NCI-H526 treated with DMSO at 0.1 percent for 48 hours (cell line): ENCODE results near the gene CFP.
"Not testable (repeated sequence)": the region's sequence is repeated elsewhere in the genome, so short reads cannot be mapped to it uniquely, and the experiment has no call there.

Experiments used
- DNase-seq: peaks from one replicate; lab custom pipeline; 2025; lab: John Stamatoyannopoulos, UW

Gene CFP

DNA sequence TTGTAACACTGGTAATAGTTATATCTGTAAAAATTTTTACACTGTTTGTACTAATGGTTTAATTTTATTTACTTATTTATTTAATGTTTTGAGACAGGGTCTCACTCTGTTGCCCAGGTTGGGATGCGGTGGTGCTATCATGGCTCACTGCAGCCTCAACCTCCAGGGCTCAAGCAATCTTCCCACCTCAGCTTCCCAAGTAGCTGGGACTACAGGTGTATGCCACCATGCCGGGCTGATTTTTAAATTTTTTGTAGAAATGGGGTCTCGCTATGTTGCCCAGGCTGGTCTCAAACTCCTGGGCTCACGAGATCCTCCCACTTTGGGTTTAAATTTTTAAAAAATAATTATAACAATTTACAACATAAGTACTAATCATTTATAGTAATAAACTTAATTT is 26.6 kb downstream of the CFP start:
- not testable (repeated sequence) for DNase-seq

DNA sequence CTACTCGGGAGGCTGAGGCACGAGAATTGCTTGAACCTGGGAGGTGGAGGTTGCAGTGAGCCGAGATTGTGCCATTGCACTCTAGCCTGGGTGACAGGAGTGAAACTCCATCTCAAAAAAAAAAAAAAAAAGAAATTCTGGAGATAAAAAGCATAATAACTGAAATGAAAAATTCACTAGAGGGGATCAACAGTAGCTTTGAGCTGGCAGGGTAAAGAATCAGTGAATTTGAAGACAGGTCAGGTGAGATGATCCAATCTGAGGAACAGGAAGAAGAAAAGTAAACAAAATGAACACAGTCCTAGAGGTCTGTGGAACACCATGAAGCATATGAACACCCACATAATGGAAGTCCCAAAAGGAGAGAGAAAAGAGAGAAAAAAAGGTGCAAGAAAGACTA is 32.5 kb downstream of the CFP start:
- DNase-seq: no peak

DNA sequence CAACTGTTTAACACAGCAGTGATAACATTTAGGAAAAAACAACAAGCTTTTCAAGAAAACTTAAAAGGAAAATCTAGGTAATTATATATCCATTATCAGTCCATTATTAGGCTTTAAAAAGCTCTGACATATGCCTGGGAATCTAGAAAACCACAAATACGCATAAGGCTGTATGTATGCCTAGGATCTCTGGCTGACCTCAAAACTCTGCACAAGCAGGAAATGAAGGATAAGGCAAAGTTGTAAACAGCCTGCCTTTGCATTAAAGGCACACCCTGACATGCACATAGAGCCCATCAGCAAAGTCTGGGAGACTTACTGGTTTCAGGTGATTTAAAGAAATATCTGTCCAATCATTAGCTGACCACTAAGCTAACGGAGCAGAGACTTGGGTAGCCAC is 33.5 kb downstream of the CFP start:
- no peak for DNase-seq

DNA sequence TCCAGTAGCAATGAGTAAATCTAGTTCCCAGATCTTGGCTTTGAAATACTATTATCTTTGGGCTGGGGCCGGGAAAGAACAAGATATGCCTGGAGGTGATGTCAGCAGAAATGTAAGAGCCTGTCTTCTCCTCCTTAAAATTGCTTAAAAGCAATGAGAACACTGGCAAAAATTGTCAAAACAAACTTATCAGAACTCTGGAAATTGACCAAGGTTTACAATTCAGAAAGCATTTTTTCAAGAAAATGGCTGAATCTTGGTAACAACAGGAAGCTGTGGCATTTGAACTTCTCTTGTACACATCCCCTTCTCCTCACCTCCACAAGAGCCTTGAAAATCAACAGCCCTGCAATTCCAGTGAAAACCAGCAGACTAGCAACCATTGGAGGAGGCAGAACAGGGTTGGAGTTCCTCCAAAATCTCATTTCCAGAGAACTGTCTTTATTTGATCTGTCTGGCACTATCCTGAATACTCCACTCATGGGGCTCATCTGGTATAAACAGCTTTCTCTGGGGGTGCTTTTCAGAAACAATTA is 33.9 kb downstream of the CFP start:
- DNase-seq: no peak

DNA sequence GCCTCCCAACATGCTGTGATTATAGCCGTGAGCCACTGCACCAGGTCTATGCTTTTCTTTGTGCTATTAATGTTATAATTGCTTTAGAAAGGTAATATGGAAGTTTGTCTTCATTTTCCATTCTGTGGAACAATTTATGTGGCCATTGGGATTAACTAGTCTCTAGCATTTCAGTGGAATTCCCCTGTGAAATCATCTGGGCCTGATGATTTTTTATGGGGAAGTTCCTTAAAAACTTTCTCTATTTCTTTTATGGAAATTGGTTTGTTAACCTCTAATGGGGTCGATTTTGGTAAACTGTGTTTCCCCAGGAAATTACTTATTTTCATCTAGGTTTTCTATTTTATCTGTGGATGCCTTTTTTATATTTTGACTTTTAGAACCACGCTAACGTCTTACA is 36.2 kb downstream of the CFP start:
- DNase-seq: no peak

DNA sequence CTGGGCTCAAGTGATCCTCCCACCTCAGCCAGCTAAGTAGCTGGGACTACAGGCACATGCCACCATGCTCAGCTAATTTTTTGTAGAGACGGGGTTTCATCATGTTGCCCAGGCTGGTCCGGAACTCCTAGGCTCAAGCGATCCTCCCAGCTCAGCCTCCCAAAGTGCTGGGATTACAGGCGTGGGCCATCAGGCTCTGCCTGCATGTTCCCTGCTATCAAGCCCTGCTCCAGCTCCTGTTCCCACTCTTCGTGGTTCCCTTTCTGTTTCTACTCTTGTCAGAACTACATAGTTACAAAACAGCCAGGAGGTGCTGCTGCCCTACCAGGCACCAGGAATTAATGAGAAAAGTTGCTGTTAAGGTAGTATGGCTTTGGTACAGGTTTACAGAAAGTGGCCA is 38.7 kb downstream of the CFP start:
- DNase-seq: no peak

DNA sequence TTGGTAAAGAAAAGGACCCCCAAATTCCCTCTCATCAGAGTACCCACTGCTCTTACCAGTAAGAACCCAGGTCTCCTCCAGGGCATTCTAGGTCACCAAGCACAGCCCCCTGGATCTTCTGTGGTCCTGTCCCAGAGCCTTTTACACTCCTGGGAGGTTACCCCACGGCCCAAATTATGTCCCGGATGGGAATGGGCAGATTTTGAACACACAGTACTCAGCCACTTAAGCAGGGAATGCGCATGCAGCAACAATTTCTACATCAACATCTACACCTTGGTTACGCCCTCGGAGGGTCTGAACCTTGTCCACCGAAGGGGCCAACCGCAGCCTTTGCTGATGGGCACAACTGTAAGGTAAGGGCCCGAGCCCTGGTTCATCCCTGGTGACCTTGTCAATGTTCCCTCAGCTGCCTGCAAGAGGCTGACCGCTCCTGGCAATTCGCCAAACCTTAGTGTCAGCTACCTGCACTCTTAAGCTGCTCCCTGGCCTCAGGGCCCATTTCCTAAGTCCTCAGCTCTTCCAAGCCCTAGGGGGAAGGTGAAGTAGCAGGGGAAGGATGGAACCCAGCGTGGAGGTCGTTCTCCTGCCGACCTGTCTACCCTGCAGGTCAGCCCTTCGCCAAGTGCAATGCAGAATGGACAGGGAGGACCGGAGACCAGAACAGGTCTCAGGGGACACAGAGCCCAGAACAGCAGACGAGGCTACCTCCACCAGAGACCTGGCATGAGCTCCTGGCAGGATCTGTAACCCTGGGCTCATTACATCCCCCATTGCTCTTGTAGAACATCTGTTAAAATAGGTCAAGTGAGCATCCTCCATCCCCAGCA is 41.6 kb downstream of the CFP start:
- no peak for DNase-seq

DNA sequence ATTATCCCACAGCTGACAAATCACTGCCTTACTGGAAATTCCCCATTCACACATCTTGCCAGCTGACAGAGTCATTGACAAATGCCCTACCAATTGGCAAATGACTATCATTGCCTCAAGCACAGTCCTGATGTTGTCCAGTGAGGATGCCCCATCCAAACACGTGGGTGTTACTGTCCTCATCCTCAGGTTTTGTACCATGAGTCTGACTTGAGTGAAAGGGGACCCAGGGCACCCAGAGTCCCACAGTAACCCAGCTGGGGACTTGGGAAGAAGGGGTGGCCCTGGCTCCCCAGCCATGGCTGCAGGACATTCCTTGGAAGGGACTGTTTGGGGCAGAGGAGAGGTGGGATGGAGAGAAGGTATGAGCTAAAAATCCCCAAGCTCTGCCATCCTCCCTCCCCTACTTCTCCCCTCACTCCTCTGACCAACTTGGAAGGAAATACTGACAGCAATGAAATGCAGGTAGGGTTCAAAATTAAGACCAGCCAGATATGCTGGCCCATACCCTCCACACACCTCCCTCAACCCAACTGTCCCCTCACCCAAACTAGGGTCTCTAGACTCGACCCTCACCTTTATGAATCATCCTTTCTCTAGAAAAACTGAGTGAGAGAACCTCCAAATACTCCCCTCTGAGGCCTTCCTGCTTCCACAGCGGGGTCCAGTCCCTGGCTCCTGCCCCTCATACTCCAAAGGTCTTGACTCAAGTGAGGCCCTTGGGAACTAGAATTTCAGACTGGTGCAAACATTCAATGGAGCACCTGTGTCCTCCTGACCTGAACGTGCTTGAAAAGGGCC is 42.4 kb downstream of the CFP start:
- DNase-seq: no peak

DNA sequence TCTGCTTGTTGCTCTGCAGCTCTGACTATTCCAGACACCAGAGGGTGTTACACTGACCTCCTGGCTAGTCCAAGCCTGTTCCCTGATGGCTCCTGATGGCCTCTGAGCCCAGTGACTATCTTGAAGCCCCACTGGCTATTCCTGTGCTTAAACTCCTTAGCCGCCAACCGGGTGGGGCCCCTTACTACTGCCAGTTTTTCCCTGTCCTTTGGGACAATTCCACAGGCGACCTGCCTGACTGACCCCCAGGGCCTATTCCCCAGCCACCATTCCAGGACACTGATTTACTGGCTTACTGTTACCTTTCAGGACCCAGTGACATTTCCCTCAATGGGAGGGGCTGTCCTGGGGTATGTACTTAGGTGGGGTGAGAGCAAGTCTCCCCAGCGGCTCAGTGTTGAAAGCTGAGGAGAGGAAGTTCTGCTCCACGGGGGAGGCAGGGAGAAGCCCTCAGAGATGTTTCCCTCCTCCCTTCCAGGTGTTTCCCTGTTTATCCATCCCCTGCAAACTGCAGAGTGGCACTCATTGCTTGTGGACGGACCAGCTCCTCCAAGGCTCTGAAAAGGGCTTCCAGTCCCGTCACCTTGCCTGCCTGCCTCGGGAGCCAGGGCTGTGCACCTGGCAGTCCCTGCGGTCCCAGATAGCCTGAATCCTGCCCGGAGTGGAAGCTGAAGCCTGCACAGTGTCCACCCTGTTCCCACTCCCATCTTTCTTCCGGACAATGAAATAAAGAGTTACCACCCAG is 43.5 kb downstream of the CFP start:
- DNase-seq: no peak

DNA sequence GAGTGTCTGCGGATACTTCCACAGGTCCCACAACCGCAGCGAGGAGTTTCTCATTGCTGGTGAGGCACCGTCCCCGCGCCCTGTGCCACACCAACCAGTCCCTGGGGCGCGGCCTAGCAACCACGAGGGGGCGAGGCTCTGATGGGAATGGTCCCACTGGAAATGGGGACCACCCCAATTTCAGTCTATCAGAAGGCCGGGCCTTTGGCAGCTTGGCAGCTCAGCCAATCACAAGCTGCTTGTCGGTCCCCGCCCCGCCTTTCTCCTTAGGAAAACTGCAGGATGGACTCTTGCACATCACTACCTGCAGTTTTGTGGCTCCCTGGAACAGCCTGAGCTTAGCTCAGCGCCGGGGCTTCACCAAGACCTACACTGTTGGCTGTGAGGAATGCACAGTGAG is 44.5 kb downstream of the CFP start:
- DNase-seq: no peak

DNA sequence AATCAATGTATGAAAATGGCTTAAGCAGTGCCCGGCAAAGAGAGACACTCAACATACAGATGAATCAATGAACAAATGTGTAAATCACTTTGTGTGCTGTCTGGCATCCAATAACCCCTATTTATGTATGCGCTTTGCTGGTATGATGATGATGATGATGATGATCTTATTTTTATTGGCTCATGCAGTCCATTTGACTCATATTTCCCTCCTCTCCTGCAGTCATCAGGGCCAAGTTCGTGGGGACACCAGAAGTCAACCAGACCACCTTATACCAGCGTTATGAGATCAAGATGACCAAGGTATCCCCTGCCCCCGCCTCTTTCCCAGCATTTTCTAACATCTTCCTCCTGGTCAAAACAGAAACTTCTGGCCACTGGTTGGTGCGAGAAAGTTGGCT is 45.0 kb downstream of the CFP start:
- DNase-seq: no peak

DNA sequence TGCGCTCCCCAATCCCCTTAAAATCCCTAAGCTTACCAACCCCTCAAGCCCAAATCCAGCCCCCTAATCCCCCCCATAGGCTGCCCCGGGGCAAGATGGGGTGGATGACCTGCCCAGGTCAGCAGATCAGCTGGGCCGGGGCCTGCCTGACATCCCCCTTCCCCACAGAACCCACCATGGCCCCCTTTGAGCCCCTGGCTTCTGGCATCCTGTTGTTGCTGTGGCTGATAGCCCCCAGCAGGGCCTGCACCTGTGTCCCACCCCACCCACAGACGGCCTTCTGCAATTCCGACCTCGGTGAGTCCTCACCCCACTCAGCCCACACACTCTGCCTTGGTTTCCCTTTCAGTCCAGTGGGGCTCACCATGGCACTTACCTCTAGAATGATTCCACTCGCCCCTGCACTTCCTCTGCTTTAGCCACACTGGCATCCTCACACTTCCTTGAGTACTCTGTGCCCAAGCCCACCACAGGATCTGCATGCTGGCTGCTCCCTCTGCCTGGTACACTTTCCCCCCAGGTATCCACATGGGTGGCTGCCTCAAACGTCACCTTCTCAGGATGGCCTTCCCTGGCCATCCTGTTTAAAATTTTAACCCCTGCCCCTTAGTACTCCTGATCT is 46.4 kb downstream of the CFP start:
- no peak for DNase-seq

DNA sequence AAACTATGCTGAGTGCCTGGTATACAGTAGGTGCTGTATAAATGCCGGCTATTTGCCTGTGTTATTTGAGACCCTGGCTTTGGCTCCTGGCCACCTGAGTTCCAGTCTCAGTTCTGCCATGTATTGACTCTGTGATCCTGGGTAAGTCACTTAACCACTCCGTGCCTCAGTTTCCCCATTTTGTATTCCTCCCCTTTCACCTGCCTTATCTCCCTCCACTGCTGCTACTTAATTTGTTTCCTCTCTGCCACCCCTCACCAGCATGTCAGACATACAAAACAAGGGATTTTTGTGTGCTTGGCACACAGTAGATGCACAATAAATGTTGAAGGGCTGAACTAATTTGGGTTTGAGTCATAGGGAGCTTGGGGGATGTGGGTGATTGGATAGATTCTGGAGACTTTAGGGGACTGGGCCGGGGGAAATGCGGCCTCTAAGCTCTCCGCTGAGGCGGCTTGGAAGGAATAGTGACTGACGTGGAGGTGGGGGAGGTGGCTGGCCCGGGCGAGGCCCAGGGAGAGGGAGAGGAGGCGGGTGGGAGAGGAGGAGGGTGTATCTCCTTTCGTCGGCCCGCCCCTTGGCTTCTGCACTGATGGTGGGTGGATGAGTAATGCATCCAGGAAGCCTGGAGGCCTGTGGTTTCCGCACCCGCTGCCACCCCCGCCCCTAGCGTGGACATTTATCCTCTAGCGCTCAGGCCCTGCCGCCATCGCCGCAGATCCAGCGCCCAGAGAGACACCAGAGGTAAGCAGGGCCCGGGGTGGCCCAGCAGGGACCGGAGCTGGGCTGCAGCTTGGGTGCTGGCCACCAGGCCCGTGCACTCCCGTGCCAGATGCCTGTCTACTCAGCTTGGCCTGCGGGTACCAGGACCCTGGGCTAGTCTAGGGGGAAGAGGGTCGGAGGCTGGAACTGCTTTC is 47.7 kb downstream of the CFP start, which contains the start of gene TIMP1:
Gene TIMP1, plus strand, starts transcription at position 706 of the 917 bp plus-strand sequence. CDS start 980 bp downstream, outside the sequence.
- DNase-seq: no peak

DNA sequence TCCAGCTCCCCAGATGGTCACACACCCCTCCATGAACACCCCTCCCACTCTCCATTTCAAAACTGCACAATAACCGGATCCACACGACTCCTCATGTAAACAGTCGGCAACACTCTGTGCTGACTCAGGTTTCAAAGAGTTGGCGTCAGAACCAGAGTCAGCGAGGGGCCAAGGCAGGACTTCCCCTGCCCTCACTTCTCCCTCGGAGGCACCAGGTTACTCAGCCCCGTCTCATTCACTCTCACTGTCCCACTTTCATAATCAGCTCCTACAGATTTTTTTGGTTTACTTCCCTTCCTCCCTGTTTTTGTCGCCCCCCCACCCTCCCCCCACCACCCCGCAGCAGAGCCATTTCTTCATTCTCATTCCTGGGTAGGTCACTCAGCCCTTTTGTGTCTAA is 50.2 kb downstream of the CFP start:
- DNase-seq: no peak

DNA sequence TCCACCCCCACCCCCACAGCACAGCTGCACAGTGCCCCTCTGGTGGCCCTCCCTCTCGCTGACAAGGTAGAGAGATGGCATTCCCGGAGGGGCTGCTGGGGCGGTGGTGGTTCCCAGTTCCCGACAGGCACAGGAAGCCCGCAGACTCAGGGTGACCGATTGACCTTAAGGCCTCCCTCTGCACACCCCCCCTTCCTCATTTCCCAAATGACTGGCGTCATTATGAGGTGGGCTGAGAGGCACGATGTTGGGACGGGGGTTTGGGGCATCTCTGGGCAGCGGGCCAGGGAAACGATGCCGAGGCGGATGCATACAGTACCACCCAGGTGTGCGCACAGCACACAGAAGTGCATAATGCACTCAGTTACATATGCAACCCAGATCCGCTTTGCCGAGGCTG is 51.0 kb downstream of the CFP start:
- no peak for DNase-seq

DNA sequence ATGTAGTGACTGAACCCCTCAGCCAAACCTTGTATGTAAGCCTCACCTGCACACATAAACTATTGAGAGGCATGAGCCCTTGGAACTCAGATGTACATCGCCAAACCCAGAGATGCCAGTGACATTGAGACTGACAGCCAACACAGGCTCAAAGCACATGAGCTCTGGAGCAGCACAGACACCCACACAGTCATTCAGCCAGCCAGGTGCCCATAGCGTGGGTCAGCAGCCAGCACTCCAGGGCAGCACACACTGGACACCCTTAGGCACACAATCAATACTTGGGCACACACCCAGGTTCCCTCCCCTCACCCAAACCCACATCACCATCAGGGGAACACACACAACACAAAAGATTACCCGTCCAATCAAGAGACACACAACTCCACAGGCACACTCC is 51.8 kb downstream of the CFP start:
- DNase-seq: no peak

DNA sequence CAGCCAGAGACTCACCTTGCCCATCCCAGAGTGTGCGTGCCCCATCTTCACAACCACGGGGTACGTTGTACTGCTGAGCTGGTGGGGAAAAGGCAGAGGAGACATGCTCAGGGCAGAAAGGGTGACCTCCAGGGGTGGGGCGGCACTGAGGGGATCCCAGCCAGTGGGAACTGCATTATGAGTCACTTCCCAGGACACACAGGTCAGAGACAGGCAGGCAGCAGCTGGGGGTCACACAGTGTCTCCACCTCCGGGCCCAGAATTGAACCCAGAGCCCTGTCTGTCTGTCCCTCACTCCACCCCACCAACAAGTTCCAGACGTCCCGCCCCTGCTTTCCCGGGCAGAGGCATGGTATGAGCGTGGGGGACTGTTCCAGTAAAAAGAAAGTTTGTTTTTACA is 52.3 kb downstream of the CFP start:
- no peak for DNase-seq

DNA sequence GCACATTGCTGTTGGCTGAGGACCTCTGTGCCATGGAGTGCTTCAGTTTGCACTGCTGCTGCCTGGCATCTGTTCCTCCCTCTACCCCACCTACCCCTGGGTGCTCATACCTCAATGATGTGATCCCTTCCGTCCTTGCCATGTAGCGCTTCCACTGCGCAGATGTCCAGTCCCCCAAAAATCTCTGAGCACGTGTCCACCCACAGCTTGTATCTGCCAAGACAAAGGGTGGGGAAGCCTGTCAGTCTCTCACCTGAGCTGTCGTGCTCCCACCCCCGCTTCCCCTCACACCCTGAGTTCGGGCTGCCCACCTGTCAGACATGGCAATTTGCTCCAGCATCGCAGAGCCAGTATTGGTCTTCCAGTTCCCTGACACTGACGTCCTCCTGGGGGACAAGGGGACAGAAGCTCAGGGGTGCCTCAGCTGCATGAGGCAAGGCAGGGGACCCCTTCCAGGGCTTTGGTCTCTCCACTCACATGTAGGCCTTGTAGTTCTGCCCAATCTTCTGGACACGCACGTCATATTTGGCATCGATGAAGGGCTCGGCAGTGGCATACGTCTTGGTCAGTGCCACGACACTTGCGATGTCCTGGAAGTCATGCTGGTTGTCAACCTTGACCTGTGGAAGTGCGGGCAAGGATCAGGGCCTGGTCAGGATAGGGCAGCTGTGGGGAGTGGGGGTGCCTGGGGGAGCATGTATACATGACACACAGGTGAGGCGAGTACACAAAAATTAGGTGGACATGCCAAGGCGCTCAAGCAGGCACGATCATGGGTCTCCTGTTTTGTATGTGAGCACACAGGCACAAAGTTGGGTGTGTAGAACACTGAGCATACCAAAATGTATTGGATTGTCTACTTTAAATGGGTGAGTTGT is 53.5 kb downstream of the CFP start:
- no peak for DNase-seq

DNA sequence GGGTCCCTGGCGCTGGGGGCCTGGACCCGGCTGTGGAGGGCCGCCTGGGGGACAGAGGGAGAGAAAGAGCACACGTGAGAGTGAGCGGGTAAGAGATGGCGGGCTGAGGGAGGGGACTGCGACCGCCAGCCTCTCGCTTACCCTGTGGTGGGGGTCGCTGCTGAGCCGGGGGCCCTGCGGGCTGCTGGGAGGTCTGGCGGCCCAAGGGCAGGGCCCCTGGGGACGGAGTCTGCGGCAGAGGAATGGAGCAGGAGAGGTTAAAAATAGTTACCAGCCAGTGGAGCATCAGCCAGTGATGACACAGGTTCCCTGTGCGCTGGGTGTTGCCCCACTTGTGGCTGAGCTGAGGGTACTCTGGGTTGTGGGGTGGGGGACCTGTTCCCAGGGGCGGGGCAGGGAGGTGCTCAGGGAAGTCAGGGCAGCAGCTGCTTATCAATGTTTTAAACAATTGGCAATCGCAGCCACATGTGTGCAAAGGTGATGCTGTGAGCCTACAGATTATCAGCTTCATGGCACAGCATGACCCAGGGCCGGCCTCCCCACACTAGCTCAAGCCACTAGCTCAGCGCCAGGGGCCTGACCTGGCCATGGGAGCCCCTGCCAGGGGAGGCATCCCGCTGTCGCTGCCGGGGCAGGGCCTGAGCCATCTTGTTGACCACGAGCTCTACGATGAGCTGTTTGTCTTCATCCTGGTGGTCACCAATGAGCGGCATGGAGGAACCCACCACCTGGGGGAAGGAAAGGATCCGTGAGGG is 55.0 kb downstream of the CFP start:
- DNase-seq: no peak
